Measurements from ENCODE around the gene IL6R. TPM values are rescaled to one million over a fixed set of nuclear protein-coding genes. Genes with fewer than 3 reads are reported as not detected.

The IL6R gene
- total RNA-seq, 3 donors from 2014 or later, result 31.8 to 43.9 (median 42.5) TPM

DNA sequence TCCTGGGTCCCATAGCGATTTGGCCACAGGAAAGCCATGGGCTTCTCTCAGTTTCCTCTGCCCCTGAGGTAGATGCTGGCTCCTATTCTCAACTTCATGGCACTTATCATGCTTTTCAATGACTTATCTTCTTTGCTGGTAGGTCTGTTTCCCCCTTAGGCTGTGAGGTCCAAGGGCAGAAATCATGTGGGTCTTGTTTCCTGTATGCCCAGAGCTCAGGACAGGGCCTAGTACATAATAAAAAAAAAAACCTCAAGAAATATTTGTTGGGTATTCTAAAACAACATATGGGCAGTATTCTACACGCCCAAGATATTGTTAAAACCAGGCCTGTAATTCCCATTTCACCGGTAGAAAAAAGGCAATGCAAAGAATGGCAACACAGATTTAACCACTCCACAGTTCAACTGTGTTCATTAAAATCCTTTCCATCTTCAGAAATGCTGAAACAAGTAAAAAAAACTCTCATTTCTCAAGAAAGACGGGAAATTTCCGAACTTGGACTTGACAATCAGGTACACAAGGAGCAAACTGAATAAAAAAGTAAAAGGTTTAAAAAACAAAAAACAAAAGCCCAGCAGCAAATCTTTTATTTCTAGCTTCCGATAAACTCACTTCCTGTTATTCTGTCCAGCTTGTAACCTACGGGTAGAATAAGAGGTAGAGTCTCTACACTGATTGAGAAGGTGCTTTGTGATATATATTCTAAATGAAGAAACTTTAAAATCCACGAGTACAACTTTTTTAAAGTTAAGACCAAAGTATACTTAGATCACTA is 90.5 kb downstream of the IL6R start:
- no peak overlapping the region for H3K4me3 ChIP-seq
- no peaks in the 10 kb centered on the region for H3K4me1 ChIP-seq (ENCODE audit: low read depth)
- intact Hi-C loops (cut with DNase I, micrococcal nuclease), result no loop called here
- DNase-seq (no peak), ATAC-seq (no peak)
- no peaks in the 10 kb centered on the region for H3K9me3 ChIP-seq
- H3K36me3 ChIP-seq (ENCODE audit: low read depth), result no peaks in the 10 kb centered on the region
- TF ChIP-seq, protein P1, sequence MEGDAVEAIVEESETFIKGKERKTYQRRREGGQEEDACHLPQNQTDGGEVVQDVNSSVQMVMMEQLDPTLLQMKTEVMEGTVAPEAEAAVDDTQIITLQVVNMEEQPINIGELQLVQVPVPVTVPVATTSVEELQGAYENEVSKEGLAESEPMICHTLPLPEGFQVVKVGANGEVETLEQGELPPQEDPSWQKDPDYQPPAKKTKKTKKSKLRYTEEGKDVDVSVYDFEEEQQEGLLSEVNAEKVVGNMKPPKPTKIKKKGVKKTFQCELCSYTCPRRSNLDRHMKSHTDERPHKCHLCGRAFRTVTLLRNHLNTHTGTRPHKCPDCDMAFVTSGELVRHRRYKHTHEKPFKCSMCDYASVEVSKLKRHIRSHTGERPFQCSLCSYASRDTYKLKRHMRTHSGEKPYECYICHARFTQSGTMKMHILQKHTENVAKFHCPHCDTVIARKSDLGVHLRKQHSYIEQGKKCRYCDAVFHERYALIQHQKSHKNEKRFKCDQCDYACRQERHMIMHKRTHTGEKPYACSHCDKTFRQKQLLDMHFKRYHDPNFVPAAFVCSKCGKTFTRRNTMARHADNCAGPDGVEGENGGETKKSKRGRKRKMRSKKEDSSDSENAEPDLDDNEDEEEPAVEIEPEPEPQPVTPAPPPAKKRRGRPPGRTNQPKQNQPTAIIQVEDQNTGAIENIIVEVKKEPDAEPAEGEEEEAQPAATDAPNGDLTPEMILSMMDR (IDR thresholded peaks at IDR 0.05), result no peak

DNA sequence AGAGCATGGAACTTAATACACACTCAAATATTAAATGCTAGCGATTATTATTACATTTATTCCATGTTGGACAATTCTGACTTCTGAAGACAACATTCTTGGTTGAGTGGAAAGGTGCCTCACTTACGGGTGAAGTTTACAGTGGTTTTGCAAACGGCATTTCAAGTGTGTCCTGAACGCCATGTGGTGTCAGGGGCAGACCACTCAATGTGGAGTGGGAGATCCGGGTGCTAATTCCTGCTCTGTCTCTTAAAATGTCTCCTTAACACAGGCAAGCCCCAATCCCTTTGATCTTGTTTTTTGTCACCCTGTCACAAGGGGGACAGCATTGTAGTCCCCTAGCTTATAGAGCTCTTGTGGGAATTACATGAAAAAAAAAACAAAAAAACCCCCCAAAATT is 91.2 kb downstream of the IL6R start:
- TF ChIP-seq, protein P1 (IDR thresholded peaks at IDR 0.05), result no peak
- DNase-seq (no peak), ATAC-seq (no peak)
- Histone ChIP-seq H3K4me1 (ENCODE audit: low read depth) (no peaks in the 10 kb centered on the region), H3K36me3 (ENCODE audit: low read depth) (no peaks in the 10 kb centered on the region), H3K4me3 (no peak overlapping the region), H3K9me3 (no peaks in the 10 kb centered on the region)
- intact Hi-C loops (cut with DNase I, micrococcal nuclease), result no loop called here

DNA sequence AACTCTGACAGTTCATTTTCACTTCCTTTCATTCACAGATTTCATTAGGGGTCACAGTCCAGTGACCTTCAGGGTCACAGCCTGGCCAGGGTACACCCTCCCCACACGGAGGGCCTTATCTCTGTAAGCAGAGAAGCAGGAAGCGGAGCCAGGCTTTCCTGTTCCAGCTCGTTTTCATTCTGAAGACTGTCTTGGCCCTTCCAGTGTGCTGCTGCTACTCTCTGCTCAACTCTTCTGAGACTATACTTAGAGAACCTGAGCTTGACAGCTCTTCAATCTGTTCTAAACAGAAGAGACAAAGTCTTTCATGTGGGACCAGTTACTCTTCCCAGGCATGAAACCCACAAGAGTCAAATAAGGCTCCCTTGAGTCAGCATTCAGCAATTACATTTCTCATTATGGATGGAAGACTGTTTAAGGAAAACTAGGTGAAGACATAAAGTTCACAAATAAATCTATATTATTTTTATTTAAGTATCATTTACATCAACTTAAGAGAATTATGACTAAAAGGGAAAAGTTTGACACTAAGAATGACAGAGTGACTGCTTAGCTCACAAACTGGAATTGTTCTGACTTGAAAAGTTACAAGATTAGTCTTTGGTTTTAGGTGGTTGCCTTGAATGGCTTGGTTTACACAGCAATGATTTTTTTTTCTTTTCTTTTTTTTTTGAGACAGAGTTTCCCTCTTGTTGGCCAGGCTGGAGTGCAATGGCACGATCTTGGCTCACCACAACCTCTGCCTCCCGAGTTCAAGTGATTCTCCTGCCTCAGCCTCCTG is 92.1 kb downstream of the IL6R start:
- H3K4me1 ChIP-seq (ENCODE audit: low read depth), result peaks cover 6% of the 10 kb centered on the region
- H3K36me3 ChIP-seq (ENCODE audit: low read depth), result no peaks in the 10 kb centered on the region
- no peak overlapping the region for H3K4me3 ChIP-seq
- peak in 1 of 3 donors; percentile 24 for DNase-seq
- no peaks in the 10 kb centered on the region for H3K9me3 ChIP-seq
- TF ChIP-seq, protein P1 (IDR thresholded peaks at IDR 0.05), result no peak
- intact Hi-C loops (cut with DNase I, micrococcal nuclease), result no loop called here
- ATAC-seq, result peak; percentile 67

DNA sequence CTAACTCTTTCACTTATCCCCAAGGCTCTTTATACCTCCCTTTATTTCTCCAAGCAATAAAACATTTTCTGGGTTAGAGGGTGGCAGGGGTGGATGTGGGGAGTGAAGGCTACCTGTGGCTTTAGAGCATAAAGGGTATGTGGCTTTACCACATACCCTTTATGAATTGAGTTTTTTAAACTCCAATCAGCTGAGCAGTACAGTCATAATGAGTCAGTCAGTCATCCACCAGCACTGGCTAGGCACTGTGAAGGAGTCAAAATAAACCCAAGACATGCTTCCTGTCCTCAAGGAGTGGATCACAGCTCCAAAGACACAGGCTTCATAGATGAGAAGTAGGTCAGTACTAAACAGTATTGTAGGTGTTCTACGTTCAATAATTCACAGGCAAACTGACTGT is 94.3 kb downstream of the IL6R start:
- TF ChIP-seq, protein P1 (IDR thresholded peaks at IDR 0.05), result no peak
- no peak for DNase-seq
- Histone ChIP-seq H3K9me3 (no peaks in the 10 kb centered on the region), H3K4me1 (ENCODE audit: low read depth) (peaks cover 8% of the 10 kb centered on the region), H3K36me3 (ENCODE audit: low read depth) (no peaks in the 10 kb centered on the region), H3K4me3 (no peak overlapping the region)
- intact Hi-C loops (cut with DNase I, micrococcal nuclease), result no loop called here
- no peak for ATAC-seq

DNA sequence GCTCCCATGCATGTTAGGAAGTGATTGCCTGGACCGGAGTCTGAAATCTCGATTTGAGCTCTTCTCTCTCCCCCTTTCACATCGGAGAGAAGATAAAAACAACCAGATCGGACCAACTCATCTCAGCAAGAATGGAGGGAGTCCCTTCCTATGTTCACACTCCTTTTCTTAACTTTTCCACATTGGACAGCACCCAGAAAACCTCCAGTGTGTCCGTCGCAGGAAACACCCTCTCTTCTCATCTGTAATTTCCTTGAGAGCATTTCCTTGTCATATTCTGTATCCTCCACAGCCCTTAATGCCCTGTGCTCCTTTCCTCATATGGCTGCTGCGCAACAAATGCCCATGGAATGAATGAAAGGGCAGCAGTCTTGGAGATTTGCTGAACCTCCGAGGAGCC is 95.4 kb downstream of the IL6R start:
- intact Hi-C loops (cut with DNase I, micrococcal nuclease), result no loop called here

More for the DNA sequence above, 95.4 kb downstream of the IL6R start:
- Histone ChIP-seq H3K36me3 (ENCODE audit: low read depth) (no peaks in the 10 kb centered on the region), H3K4me3 (no peak overlapping the region), H3K4me1 (ENCODE audit: low read depth) (peaks cover 8% of the 10 kb centered on the region), H3K9me3 (no peaks in the 10 kb centered on the region)
- ATAC-seq, result no peak
- TF ChIP-seq, protein P1 (IDR thresholded peaks at IDR 0.05), result no peak
- no peak for DNase-seq
